GM12878 (cell line): Measurements from ENCODE around the gene NEU3.

ENCODE experiments used
- CBFB ChIP-seq: IDR thresholded peaks from 2 replicates; pipeline ENCODE4 v1.6.1; 2016; ENCODE audit warnings: antibody characterized with exemption, low read depth
- CBX5 ChIP-seq: sonication (generic); IDR thresholded peaks from 2 replicates; pipeline ENCODE4 v1.6.1; 2016; ENCODE audit warnings: low read depth, moderate library complexity, mild to moderate bottlenecking, inconsistent platforms
- NFYA ChIP-seq: IDR thresholded peaks from 2 replicates; pipeline ENCODE4 v1.6.1; 2011; ENCODE audit warnings: low read depth, mild to moderate bottlenecking, low read length, improper control_type of control experiment, borderline replicate concordance
- RAD21 ChIP-seq: IDR thresholded peaks from 2 replicates; pipeline ENCODE4 v1.6.1; 2011; ENCODE audit warnings: mild to moderate bottlenecking, low read depth, low read length, moderate library complexity; ENCODE audit not compliant: insufficient read depth
- REST ChIP-seq: IDR thresholded peaks from 2 replicates; pipeline ENCODE4 v1.6.1; 2012; ENCODE audit warnings: mild to moderate bottlenecking, low read depth, low read length
- SREBF2 ChIP-seq: IDR thresholded peaks from 2 replicates; pipeline ENCODE4 v1.6.1; 2012; ENCODE audit warnings: mild to moderate bottlenecking, low read length
- USF2 ChIP-seq: IDR thresholded peaks from 2 replicates; pipeline ENCODE4 v1.6.1; 2011; ENCODE audit warnings: low read depth, low read length, improper control_type of control experiment, borderline replicate concordance

- TF ChIP-seq SREBF2 (no peak), REST (no peak), RAD21 (no peak), NFYA (no peak), CBX5 (no peak), USF2 (no peak), CBFB (no peak)
Measured at GRCh38 chr11:75047191-75047590, 58.5 kb downstream of the NEU3 start.
